Duodenal mucosa (tissue), 2 donors: ENCODE results near the gene C16orf87.
A peak's percentile ranks its signal among the peaks of the same experiment; 100 is the strongest.
"Not testable (repeated sequence)": the region's sequence is repeated elsewhere in the genome, so short reads cannot be mapped to it uniquely, and the experiment has no call there.

Experiments
- H3K27ac ChIP-seq: one replicate; pipeline ENCODE4 v1.7.0; 2013; ENCODE audit warnings: low read depth, low read length
- H3K27me3 ChIP-seq, 2 donors: one replicate each; pipeline ENCODE4 v1.7.0; 2013; ENCODE audit warnings: low read length in 2 of 2, control low read depth in 1 of 2; ENCODE audit not compliant: insufficient read depth in 2 of 2, control insufficient read depth in 1 of 2
- H3K36me3 ChIP-seq, 2 donors: one replicate each; pipeline ENCODE4 v1.7.0; 2013; ENCODE audit warnings: low read length in 2 of 2, control low read depth in 1 of 2; ENCODE audit not compliant: insufficient read depth in 2 of 2, control insufficient read depth in 1 of 2
- H3K4me1 ChIP-seq, 2 donors: one replicate each; pipeline ENCODE4 v1.7.0; 2013; ENCODE audit warnings: low read length in 2 of 2, control low read depth in 1 of 2; ENCODE audit not compliant: insufficient read depth in 2 of 2, control insufficient read depth in 1 of 2
- H3K4me3 ChIP-seq, 2 donors: one replicate each; pipeline ENCODE4 v1.7.0; 2013; ENCODE audit warnings: low read length in 2 of 2, low read depth in 1 of 2
- H3K9ac ChIP-seq, 2 donors: one replicate each; pipeline ENCODE4 v1.7.0; 2013; ENCODE audit warnings: low read length in 2 of 2, low read depth in 1 of 2
- H3K9me3 ChIP-seq, 2 donors: one replicate each; pipeline ENCODE4 v1.7.0; 2013; ENCODE audit warnings: low read length in 2 of 2, control low read depth in 1 of 2; ENCODE audit not compliant: control insufficient read depth in 1 of 2

Gene C16orf87, protein sequence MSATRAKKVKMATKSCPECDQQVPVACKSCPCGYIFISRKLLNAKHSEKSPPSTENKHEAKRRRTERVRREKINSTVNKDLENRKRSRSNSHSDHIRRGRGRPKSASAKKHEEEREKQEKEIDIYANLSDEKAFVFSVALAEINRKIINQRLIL

GRCh38 chr16:46830902-46831647 is at the start of gene C16orf87:
Gene C16orf87, minus strand, starts transcription at chr16:46831180. Its CDS starts 31 bp downstream, at chr16:46831149.
- H3K4me3 ChIP-seq, result peak within 1 kb of the TSS; percentile 76 to 88
- no peaks in the 10 kb centered on the region for H3K27me3 ChIP-seq
- H3K9ac ChIP-seq, result peak within 1 kb of the TSS; percentile 76 to 90
- H3K4me1 ChIP-seq, result peaks cover 6 to 10% of the 10 kb centered on the region in 2 donors
- peak within 1 kb of the TSS; percentile 60 for H3K27ac ChIP-seq
- no peaks in the 10 kb centered on the region for H3K9me3 ChIP-seq
- no peaks in the 10 kb centered on the region for H3K36me3 ChIP-seq

DNA sequence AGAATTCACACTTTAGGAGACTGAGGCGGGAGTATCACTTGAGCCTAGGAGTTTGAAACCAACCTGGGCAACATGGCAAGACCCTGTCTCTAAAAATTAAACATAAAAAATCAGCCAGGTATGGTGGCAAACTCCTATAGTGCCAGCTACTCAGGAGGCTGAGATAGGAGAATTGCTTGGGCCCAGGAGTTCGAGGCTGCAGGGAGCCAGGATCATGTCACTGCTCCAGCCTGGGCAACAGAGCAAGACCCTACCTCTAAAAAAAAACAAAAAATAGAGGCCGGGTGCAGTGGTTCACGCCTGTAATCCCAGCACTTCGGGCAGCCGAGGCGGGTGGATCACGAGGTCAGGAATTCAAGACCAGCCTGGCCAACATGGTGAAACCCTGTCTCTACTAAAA is 44.3 kb upstream of the C16orf87 start:
- Histone ChIP-seq H3K4me1 (no peaks in the 10 kb centered on the region), H3K9me3 (no peaks in the 10 kb centered on the region), H3K4me3 (no peak overlapping the region), H3K36me3 (no peaks in the 10 kb centered on the region), H3K27ac (no peak overlapping the region), H3K27me3 (no peaks in the 10 kb centered on the region), H3K9ac (no peak overlapping the region)

DNA sequence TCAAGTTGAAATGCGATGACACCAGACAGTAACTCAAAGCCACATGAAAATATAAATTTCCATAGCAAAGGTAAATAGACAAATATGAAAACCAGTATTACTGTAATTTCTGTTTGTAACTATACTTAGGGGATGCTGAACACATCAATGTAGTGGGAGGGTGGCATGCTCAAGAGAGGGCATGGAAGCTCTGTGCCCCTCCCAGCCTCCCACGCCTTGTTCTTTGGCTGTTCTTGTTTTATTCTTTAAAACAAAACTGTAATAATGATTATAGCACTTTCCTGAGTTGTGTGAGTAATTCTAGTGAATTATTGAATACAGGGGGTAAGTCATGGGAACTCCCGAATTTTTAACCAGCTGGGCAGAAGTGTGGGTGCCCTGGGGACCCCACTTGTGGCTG is 42.2 kb upstream of the C16orf87 start:
- no peaks in the 10 kb centered on the region for H3K9me3 ChIP-seq
- H3K4me1 ChIP-seq, result no peaks in the 10 kb centered on the region
- no peak overlapping the region for H3K27ac ChIP-seq
- no peak overlapping the region for H3K9ac ChIP-seq
- H3K4me3 ChIP-seq, result no peak overlapping the region
- no peaks in the 10 kb centered on the region for H3K27me3 ChIP-seq
- H3K36me3 ChIP-seq, result no peaks in the 10 kb centered on the region

GRCh38 chr16:46871597-46871996 is 40.6 kb upstream of the C16orf87 start:
- no peaks in the 10 kb centered on the region for H3K4me1 ChIP-seq
- no peak overlapping the region for H3K4me3 ChIP-seq
- H3K36me3 ChIP-seq, result no peaks in the 10 kb centered on the region
- no peaks in the 10 kb centered on the region for H3K27me3 ChIP-seq
- H3K9me3 ChIP-seq, result no peaks in the 10 kb centered on the region
- H3K9ac ChIP-seq, result no peak overlapping the region
- no peak overlapping the region for H3K27ac ChIP-seq

- not testable (repeated sequence) for H3K4me1 ChIP-seq, H3K27me3 ChIP-seq, H3K4me3 ChIP-seq, H3K27ac ChIP-seq, H3K36me3 ChIP-seq, H3K9ac ChIP-seq, H3K9me3 ChIP-seq
Observed at GRCh38 chr16:46868891-46869290, 37.9 kb upstream of the C16orf87 start.

- not testable (repeated sequence) for H3K9ac ChIP-seq, H3K4me3 ChIP-seq, H3K4me1 ChIP-seq, H3K27ac ChIP-seq, H3K27me3 ChIP-seq, H3K9me3 ChIP-seq, H3K36me3 ChIP-seq
Observed at GRCh38 chr16:46867486-46867885, 36.5 kb upstream of the C16orf87 start.

DNA sequence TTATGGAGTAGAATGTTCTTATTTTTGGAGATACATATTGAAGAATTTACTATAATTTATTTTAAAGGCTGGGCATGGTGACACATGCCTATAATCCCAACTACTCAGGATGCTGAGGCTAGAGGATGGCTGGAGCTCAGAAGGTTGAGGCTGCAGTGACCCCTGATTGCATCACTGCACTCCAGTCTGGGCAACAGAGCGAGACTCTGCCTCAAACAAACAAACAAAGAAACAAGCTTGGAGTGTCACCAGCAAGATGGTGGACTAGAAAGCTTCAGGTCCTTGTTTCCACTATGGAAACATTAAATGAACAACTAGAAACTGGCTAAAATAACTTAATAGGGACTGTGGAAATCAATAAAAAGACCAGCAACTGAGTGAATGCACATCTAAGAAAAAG is 35.3 kb upstream of the C16orf87 start:
- Histone ChIP-seq H3K36me3 (no peaks in the 10 kb centered on the region), H3K27me3 (no peaks in the 10 kb centered on the region), H3K27ac (no peak overlapping the region), H3K4me3 (no peak overlapping the region), H3K4me1 (no peaks in the 10 kb centered on the region), H3K9ac (no peak overlapping the region), H3K9me3 (no peaks in the 10 kb centered on the region)

GRCh38 chr16:46862555-46863447 is 31.8 kb upstream of the C16orf87 start:
- H3K27me3 ChIP-seq, result no peaks in the 10 kb centered on the region
- peaks cover 0 to 3% of the 10 kb centered on the region in 2 donors for H3K4me1 ChIP-seq
- H3K9me3 ChIP-seq, result no peaks in the 10 kb centered on the region
- no peak overlapping the region for H3K4me3 ChIP-seq
- no peak overlapping the region for H3K27ac ChIP-seq
- H3K36me3 ChIP-seq, result no peaks in the 10 kb centered on the region
- no peak overlapping the region for H3K9ac ChIP-seq

- Histone ChIP-seq H3K9me3 (no peaks in the 10 kb centered on the region), H3K27ac (no peak overlapping the region), H3K4me3 (no peak overlapping the region), H3K27me3 (no peaks in the 10 kb centered on the region), H3K4me1 (peaks cover 4 to 13% of the 10 kb centered on the region in 2 donors), H3K36me3 (no peaks in the 10 kb centered on the region), H3K9ac (no peak overlapping the region)
Observed at GRCh38 chr16:46859719-46860152, 28.8 kb upstream of the C16orf87 start.

DNA sequence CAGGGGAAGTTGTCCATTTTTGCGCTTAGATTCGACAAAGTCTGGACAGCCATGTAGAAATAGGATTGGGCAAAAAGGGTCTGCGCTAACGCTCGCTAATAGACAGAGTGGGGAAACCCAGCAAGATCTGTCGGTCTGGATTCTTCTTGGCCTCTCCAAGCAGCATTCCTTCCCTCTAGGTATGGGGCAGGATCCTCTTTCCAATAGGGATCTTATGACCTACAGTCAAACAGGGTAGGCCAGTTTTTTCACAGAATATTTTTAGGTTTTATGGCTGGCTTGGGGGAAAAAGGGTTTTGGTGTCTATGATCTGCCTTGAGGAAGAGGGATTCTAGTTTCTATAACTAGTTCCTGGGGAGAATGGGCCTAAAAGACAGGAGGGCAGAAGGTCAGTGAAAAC is 27.2 kb upstream of the C16orf87 start:
- Histone ChIP-seq H3K4me3 (no peak overlapping the region), H3K4me1 (peaks cover 4 to 17% of the 10 kb centered on the region in 2 donors), H3K9ac (no peak overlapping the region), H3K27ac (no peak overlapping the region), H3K9me3 (no peaks in the 10 kb centered on the region), H3K36me3 (no peaks in the 10 kb centered on the region), H3K27me3 (no peaks in the 10 kb centered on the region)
